ENCODE measurements around the gene ATP11A. TPM values are rescaled to one million over a fixed set of nuclear protein-coding genes. Genes with fewer than 3 reads are reported as not detected.

The ATP11A gene
- total RNA-seq, 4 donors from 2014 or later: 32.1 to 83.6 (median 46.2) TPM

DNA sequence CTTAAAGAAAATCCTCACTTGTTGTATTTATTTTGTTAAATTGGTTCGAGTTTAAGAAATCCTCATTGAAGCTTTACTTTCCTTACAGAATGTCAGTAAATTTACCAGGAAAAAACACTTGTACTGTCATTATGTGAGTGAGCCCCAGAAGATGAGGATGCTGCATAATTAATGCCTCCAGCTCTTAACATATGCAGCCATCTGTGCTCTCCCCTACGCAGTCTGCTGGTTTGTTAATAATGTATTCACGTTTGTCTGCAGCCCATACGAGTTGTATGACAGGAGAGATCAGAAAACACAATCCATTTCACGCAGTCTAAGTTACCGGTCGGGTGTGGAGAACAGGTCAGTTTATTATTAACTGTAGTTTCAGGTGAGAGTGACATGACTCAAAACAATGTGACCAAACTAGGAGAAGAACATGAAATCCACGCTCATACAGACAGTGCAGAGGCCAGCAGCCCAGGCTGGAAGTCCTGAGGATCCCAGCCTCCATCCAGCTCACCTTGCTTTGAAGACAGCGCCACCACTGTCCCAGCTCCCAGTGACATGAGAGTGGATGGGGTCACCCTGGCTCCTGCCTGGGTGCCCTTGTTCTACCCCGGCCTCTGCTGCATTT, 19.8 kb upstream of the ATP11A start:
- no peaks in the 10 kb centered on the region for H3K4me1 ChIP-seq
- no peak for DNase-seq
- no peak overlapping the region for H3K4me3 ChIP-seq (replicated peaks in 1 of 3)
- TF ChIP-seq CTCF (IDR thresholded peaks at IDR 0.05) (no peak), POLR2A (IDR thresholded peaks at IDR 0.05) (no peak)
- no peaks in the 10 kb centered on the region for H3K36me3 ChIP-seq
- no peak overlapping the region for H3K27ac ChIP-seq
- no peaks in the 10 kb centered on the region for H3K9me3 ChIP-seq
- intact Hi-C loops (cut with DNase I): no loop called here
- H3K27me3 ChIP-seq: no peaks in the 10 kb centered on the region
- 92 to 97% methylated on average over 10 of the region's 10 CpGs for WGBS, 2 donors

DNA sequence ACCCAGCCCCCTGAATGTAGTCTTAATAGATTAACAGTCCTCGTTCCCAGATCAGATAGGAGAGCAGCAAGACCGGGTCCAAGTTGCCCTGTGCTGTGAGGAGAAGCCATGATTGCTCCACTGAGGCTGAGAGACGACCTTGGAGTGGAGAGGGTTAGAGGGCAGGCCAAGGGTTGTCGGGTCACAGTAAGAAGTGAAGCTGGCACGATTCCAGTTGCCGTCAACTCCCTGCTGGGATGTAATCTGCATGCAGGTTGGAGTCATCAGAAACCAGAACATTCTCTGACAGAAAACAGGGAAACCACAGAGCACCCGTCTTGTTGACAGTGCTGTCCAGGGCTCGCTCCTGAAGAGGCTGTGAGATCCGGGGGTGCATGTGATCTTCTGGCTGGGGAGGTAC, 19.0 kb upstream of the ATP11A start:
- DNase-seq: no peak
- Histone ChIP-seq H3K9me3 (no peaks in the 10 kb centered on the region), H3K36me3 (no peaks in the 10 kb centered on the region), H3K4me1 (no peaks in the 10 kb centered on the region), H3K27ac (no peak overlapping the region), H3K4me3 (replicated peaks in 1 of 3) (no peak overlapping the region), H3K27me3 (no peaks in the 10 kb centered on the region)
- WGBS, 2 donors: 58 to 62% methylated on average over 9 of the region's 9 CpGs
- no peak for TF ChIP-seq POLR2A (IDR thresholded peaks at IDR 0.05)
- no peak for TF ChIP-seq CTCF (IDR thresholded peaks at IDR 0.05)
- intact Hi-C loops (cut with DNase I): no loop called here

GRCh38 chr13:112671359-112671758, 18.5 kb upstream of the ATP11A start:
- TF ChIP-seq CTCF (IDR thresholded peaks at IDR 0.05): no peak
- TF ChIP-seq POLR2A (IDR thresholded peaks at IDR 0.05): no peak
- WGBS, 2 donors: 91% methylated on average over 10 of the region's 10 CpGs
- H3K4me1 ChIP-seq: no peaks in the 10 kb centered on the region
- H3K36me3 ChIP-seq: no peaks in the 10 kb centered on the region
- H3K27me3 ChIP-seq: no peaks in the 10 kb centered on the region
- DNase-seq: no peak
- intact Hi-C loops (cut with DNase I): no loop called here
- no peak overlapping the region for H3K27ac ChIP-seq
- no peaks in the 10 kb centered on the region for H3K9me3 ChIP-seq
- H3K4me3 ChIP-seq (replicated peaks in 1 of 3): no peak overlapping the region

DNA sequence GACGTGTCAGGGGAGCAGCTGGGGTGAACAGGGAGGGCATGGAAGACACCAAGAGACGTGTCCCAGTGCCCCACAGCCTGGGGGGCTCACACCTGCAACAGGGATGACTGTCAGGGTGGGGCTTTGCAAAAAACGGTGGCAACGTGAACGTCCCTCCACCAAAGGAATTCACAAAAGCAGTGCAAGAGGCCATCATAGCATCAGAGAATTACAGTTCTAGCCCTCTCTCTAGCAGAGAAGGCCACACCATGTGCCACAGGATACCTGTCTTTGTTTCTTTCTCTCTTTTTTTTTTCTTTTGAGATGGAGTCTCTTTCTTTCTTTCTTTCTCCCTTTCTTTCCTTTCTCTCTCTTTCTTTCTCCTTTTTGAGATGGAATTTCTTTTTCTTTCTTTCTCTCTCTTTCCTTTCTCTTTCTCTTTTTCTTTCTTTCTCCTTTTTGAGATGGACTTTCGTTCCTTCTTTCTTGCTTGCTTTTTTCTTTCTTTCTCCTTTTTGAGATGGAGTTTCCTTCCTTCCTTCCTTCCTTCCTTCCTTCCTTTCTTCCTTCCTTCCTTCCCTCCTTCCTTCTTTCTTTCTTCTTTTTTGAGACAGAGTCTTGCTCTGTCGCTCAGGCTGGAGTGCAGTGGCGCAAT, 17.1 kb upstream of the ATP11A start:
- no peaks in the 10 kb centered on the region for H3K36me3 ChIP-seq
- DNase-seq: no peak
- intact Hi-C loops (cut with DNase I): no loop called here
- H3K4me1 ChIP-seq: no peaks in the 10 kb centered on the region
- TF ChIP-seq CTCF (IDR thresholded peaks at IDR 0.05): no peak
- no peak for TF ChIP-seq POLR2A (IDR thresholded peaks at IDR 0.05)
- 87 to 90% methylated on average over 8 of the region's 8 CpGs for WGBS, 2 donors
- H3K27ac ChIP-seq: no peak overlapping the region
- no peaks in the 10 kb centered on the region for H3K27me3 ChIP-seq
- no peaks in the 10 kb centered on the region for H3K9me3 ChIP-seq
- no peak overlapping the region for H3K4me3 ChIP-seq (replicated peaks in 1 of 3)

Measured in thyroid gland (tissue), 4 donors.